HG03469 (cell line): ENCODE data around the gene HSPB1.
"Not testable (repeated sequence)": the region's sequence is repeated elsewhere in the genome, so short reads cannot be mapped to it uniquely, and the experiment has no call there.

Source experiments
- ATAC-seq: cut with Tn5 transposase; IDR thresholded peaks from one replicate; pipeline ENCODE4 v1.9.1; 2021; ENCODE audit warnings: mild to moderate bottlenecking, moderate library complexity, moderate number of reproducible peaks; ENCODE audit not compliant: unreplicated experiment

The HSPB1 gene

GRCh38 chr7:76303202-76304147 is 1.0 kb downstream of the HSPB1 start:
- ATAC-seq, result no peak

DNA sequence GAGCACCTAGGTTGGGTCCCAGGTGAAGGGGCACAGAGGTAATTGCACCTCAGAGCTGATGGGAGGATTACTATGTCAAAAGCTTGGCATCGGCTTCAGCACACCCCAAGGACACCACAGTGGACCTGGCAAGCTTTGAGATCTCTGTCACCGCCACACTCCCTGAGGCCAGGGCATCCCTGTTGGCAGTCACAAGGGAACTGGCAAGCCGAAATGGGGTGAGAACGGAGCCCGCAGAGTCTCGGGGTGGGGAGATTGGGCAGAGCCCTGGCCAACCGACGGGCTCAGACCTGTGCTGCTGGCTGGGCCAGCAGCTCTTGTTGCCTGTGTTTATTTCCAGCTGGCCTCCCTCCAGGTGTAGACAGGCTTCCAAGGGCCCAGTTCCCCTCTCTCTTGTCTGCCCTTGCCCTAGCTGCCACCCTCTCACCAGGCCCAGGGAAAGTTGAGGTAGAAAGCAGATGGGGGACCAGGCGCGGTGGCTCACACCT is 2.5 kb downstream of the HSPB1 start:
- ATAC-seq, result no peak

GRCh38 chr7:76308874-76309273 is 6.4 kb downstream of the HSPB1 start:
- ATAC-seq, result not testable (repeated sequence)

DNA sequence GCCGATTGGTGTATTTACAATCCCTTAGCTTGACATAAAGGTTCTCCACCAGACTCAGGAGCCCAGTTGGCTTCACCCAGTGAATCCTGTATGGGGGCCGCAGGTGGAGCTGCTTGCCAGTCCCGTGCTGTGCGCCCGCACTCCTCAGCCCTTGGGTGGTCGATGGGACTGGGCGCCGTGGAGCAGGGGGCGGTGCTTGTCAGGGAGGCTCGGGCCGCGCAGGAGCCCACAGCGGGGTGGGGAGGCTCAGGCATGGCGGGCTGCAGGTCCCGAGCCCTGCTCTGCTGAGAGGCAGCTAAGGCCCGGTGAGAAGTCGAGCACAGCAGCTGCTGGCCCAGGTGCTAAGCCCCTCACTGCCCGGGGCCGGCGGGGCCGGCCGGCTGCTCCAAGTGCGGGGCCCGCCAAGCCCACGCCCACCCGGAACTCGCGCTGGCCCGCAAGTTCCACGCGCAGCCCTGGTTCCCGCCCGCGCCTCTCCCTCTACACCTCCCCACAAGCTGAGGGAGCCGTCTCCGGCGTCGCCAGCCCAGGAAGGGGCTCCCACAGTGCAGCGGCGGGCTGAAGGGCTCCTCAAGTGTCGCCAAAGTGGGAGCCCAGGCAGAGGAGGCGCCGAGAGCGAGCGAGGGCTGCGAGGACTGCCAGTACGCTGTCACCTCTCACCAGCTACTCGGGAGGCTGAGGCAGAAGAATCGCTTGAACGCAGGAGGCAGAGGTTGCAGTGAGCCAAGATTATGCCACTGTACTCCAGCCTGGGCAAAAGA is 7.0 kb downstream of the HSPB1 start:
- not testable (repeated sequence) for ATAC-seq

GRCh38 chr7:76310102-76310957 is 7.9 kb downstream of the HSPB1 start:
- no peak for ATAC-seq

DNA sequence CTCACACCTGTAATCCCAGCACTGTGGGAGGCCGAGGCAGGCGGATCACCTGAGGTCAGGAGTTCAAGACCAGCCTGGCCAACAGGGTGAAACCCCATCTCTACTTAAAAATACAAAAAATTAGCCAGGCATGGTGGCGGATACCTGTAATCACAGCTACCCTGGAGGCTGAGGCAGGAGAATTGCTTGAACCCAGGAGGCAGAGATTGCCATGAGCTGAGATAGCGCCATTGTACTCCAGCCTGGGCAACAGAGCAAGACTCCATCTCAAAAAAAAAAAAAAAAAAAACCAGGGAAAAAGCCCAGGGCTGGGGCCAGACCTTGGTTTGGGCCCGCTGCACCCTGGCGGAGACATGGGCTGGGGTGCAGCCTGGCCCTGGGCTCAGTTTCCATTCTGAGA is 9.4 kb downstream of the HSPB1 start:
- ATAC-seq, result not testable (repeated sequence)

DNA sequence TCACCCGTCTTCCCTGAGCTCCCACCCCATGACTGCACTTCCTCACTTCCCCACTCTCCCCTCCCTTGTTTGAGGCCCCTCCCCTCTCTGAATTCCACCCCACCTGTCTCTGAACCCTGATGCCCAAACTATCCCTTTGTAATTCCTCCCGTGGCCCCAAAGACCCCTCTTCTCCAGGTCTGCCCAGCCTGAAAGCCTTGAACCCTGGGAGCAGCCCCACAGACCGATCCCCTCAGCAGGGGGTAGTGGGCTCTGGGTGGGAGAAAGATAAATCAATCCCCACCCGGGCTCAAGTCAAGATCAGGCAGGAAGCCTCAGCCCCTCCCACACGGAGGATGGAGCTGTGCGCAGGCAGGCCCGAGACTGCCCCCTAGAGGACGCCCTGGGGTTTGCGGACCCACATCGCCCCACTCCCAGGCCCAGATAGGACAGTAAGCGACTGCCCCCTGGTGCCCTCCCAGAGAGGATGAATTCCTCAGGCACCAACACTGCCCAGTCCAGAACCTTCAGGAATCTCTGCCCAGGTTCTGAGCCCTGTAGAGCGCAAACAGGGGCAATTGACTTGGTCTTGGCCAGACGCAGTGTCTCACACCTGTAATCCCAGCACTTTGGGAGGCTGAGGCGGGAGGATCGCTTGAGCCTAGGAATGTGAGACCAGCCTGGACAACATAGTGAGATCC is 11.7 kb downstream of the HSPB1 start:
- no peak for ATAC-seq

GRCh38 chr7:76314740-76315139 is 12.3 kb downstream of the HSPB1 start:
- not testable (repeated sequence) for ATAC-seq

- ATAC-seq, result no peak
Measured at GRCh38 chr7:76315364-76315763, 12.9 kb downstream of the HSPB1 start.

DNA sequence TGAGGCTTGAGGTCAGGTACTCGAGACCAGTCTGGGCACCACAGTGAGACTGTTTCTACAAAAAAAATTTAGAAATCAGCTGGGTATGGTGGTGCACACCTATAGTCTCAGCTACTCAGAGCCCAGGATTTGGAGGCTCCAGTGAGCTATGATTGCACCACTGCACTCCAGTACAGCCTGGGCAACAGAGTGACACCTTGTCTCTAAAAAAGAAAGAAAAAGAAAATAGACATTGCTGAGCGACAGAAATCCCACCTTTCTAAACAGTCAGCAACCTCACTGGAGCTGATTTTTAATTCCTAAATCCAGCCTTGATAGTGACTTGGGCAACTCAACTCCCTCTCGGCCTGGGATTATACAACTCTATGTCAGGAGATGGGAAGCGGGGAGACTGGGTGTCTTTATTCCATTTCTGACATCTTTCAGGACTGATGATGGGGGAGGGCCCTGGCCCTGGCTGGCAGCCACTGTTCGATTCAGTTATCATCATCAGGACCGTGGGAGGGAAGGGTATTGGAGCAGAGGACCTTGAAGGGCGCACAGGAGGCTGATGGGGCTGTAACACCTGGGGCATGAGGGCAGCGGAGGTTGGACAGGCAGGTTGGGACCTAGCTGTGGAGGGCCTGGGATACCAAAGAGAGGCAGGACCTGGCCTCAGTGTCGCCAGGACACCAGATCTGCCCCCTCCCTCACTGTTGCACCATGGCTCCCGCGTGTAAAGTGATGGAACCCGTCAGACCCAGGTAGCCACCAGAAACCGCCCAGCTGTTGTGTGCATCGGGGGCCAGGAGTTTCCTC is 14.7 kb downstream of the HSPB1 start:
- ATAC-seq, result no peak

GRCh38 chr7:76317782-76318487 is 15.5 kb downstream of the HSPB1 start:
- ATAC-seq, result peak; percentile 86

- ATAC-seq, result peak; percentile 35
Measured at GRCh38 chr7:76318488-76319353, 16.2 kb downstream of the HSPB1 start.

DNA sequence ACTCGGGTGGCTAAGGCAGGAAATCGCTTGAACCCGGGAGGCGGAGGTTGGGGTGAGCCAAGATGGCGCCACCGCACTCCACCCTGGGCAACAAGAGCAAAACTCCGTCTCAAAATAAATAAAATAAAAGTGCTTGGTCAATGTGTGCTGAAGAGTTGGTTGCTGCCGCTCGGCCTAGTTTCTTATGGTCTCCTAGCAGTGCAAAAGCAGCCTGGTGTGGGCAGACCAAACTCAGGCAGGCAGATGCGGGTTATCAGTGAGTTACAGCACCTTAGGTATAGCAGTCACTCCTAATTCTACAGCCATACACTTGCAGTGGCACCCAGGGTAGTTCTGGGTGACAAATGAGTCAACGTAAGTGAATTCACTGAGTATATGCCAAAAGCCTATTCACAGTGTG is 22.6 kb downstream of the HSPB1 start:
- no peak for ATAC-seq

DNA sequence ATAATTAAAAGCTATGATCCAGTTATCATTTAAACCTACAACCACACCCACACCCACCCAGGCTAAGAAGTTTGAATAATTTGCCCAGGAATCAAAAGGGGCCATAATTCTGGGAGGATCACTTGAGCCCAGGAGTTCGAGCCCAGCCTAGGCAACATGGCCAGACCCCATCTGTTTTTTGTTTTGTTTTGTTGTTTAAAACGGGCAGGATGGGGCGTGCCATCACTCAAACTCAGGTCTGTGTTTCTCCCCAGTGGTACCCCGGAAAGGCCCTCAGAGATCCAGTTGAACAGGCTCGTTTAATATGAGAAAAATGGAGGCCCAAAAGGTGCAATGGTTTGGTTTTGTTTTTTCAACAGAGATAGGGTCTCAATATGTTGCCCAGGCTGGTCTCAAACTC is 23.3 kb downstream of the HSPB1 start:
- no peak for ATAC-seq

GRCh38 chr7:76326646-76327233 is 24.3 kb downstream of the HSPB1 start:
- ATAC-seq, result no peak

DNA sequence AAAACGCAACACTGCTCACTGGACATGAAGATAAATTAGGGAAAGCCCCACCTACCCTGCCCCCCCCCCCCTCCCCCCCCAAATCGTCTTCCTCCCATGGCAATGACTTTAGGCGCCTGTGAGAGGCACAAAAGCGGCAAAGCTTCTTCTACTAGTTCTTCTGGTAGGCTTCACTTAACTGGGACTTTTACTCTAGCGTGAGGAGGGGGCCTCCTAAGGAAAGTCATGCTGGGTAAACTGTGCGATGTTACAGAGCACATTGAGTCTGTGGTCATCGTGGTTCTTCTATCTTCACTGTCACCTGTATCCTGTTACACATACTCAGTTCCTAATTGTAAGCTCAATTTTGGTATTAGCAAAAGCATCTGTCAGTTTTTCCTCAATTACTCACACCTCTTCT is 25.1 kb downstream of the HSPB1 start:
- ATAC-seq, result no peak

DNA sequence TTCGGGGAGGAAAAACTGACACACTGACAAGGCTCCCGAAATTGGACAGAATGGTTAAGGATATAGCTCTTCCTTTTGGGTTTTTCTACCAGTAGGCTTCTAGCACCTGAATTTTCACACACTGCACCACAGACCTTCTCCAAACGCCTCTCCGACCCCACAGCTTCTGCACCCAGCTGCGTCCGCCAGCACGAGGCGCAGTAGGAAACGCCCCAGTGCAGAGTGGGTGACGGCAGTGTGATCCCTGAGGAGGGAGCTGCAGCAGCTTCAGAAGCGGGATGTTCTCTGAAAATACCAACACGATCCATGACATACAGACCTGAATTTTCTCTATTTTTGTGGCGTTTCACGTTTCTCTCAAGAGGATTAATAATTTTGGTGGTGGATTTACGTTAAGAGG is 25.9 kb downstream of the HSPB1 start:
- ATAC-seq, result no peak
